A549 (cell line): ENCODE results near the gene RABEPK. TPM values are rescaled to one million over a fixed set of nuclear protein-coding genes. Genes with fewer than 3 reads are reported as not detected.

Experiments used
- ATAC-seq, 2 experiments: fragments of 200-7000 bp in 1 of 2; fragments of >200 bp in 1 of 2; cut with Nextera tagmentation in 1 of 2; cut with Tn5 transposase in 1 of 2; 3 replicates each; pipeline versions ENCODE4 v1.8.0 to v1.9.1; 2018 to 2020; ENCODE audit warnings: mild to moderate bottlenecking in 1 of 2, moderate library complexity in 1 of 2
- CTCF ChIA-PET: fragments of 300-600 bp; sonication (Branson Sonifier 250); formaldehyde crosslinking; extraction: SDS; loops from one replicate; lab custom pipeline; 2021; ENCODE audit warnings: antibody characterized with exemption, inconsistent platforms; lab: Yijun Ruan, JAX
- POLR2A ChIA-PET: fragments of 350-600 bp; formaldehyde crosslinking; extraction: SDS; loops from one replicate; lab custom pipeline; 2021; ENCODE audit warnings: antibody characterized with exemption, inconsistent platforms; lab: Yijun Ruan, JAX
- DNase-seq, 2 experiments: peaks; one replicate each; pipeline versions ENCODE4 v3.0.0 to v3.0.0-alpha.2; 2011 to 2016; ENCODE audit warnings: low read depth in 1 of 2, low spot score in 1 of 2
- FAIRE-seq: peaks from 2 replicates; lab custom pipeline; 2011; peaks lifted over from hg19 to GRCh38; lab: Jason Lieb, UNC
- H3K27ac ChIP-seq, 2 experiments: fragments of >200 bp; sonication (Bioruptor Twin); formaldehyde crosslinking; 3 replicates each; pipeline ENCODE4 v1.5.1; 2016 to 2017
- H3K4me1 ChIP-seq: fragments of >200 bp; sonication (Bioruptor Twin); formaldehyde crosslinking; 3 replicates; pipeline ENCODE4 v1.6.1; 2016
- H3K4me2 ChIP-seq: fragments of >200 bp; sonication (Bioruptor Twin); formaldehyde crosslinking; 3 replicates; pipeline ENCODE4 v1.6.1; 2016
- H3K4me3 ChIP-seq: fragments of >200 bp; sonication (Bioruptor Twin); formaldehyde crosslinking; 3 replicates; pipeline ENCODE4 v1.5.1; 2016
- H3K9me3 ChIP-seq: fragments of >200 bp; sonication (Bioruptor Twin); formaldehyde crosslinking; 3 replicates; pipeline ENCODE4 v1.6.1; 2016
- CEBPB ChIP-seq, 2 experiments: fragments of >200 bp in 1 of 2; sonication (Bioruptor Twin) in 1 of 2; formaldehyde crosslinking in 1 of 2; IDR thresholded peaks; 2 replicates each; pipeline ENCODE4 v1.6.1; 2012 to 2016
- CHD2 ChIP-seq: fragments of 150-350 bp; IDR thresholded peaks from 2 replicates; pipeline ENCODE4 v1.6.1; 2014; ENCODE audit warnings: low read length; ENCODE audit not compliant: partially characterized antibody
- CTCF ChIP-seq: fragments of >200 bp; sonication (Bioruptor Twin); formaldehyde crosslinking; IDR thresholded peaks from 3 replicates; pipeline ENCODE4 v1.5.1; 2016
- ELK1 ChIP-seq: fragments of 150-350 bp; IDR thresholded peaks from 2 replicates; pipeline ENCODE4 v1.6.1; 2014; ENCODE audit warnings: low read depth, mild to moderate bottlenecking, low read length
- ESRRA ChIP-seq: fragments of 150-350 bp; IDR thresholded peaks from 2 replicates; pipeline ENCODE4 v1.6.1; 2014; ENCODE audit warnings: mild to moderate bottlenecking, low read length, borderline replicate concordance
- HMGXB4 ChIP-seq: fragments of 250-450 bp; sonication (Bioruptor Pico); IDR thresholded peaks from 2 replicates; pipeline ENCODE4 v1.5.0; 2021; ENCODE audit warnings: mild to moderate bottlenecking, moderate library complexity, borderline replicate concordance
- HOXA7 ChIP-seq: fragments of 250-450 bp; sonication (Bioruptor Pico); IDR thresholded peaks from 2 replicates; pipeline ENCODE4 v1.5.0; 2020; ENCODE audit warnings: mild to moderate bottlenecking, moderate library complexity
- HOXB5 ChIP-seq: fragments of 250-450 bp; sonication (Bioruptor Pico); IDR thresholded peaks from 2 replicates; pipeline ENCODE4 v1.5.0; 2020; ENCODE audit warnings: mild to moderate bottlenecking, moderate library complexity
- KDM1A ChIP-seq: fragments of 200-600 bp; sonication (generic); IDR thresholded peaks from 2 replicates; pipeline ENCODE4 v1.6.1; 2016; ENCODE audit warnings: low read depth, mild to moderate bottlenecking
- MAFK ChIP-seq: fragments of 450-650 bp; IDR thresholded peaks from 2 replicates; pipeline ENCODE4 v1.6.1; 2014; ENCODE audit not compliant: partially characterized antibody
- MAZ ChIP-seq: fragments of 150-350 bp; IDR thresholded peaks from 2 replicates; pipeline ENCODE4 v1.6.1; 2014; ENCODE audit warnings: antibody characterized with exemption, low read depth, low read length, borderline replicate concordance
- NFE2L2 ChIP-seq: fragments of 150-350 bp; conservative IDR thresholded peaks from 2 replicates; pipeline ENCODE4 v1.6.1; 2014; ENCODE audit warnings: low read length
- PHF8 ChIP-seq: fragments of 200-600 bp; sonication (generic); IDR thresholded peaks from 2 replicates; pipeline ENCODE4 v1.6.1; 2016; ENCODE audit warnings: low read depth, mild to moderate bottlenecking, antibody characterized with exemption, moderate library complexity, borderline replicate concordance
- RAD21 ChIP-seq, 2 experiments: fragments of >200 bp in 1 of 2; sonication (Bioruptor Twin) in 1 of 2; formaldehyde crosslinking in 1 of 2; IDR thresholded peaks in 1 of 2; conservative IDR thresholded peaks in 1 of 2; 2 replicates in 1 of 2; 3 replicates in 1 of 2; pipeline ENCODE4 v1.6.1; 2012 to 2018; ENCODE audit warnings: inconsistent platforms in 1 of 2
- RNF2 ChIP-seq: fragments of 200-600 bp; sonication (generic); IDR thresholded peaks from 2 replicates; pipeline ENCODE4 v1.6.1; 2016; ENCODE audit warnings: low read depth, mild to moderate bottlenecking, antibody characterized with exemption, moderate library complexity, borderline replicate concordance
- SREBF2 ChIP-seq: fragments of 450-650 bp; IDR thresholded peaks from 2 replicates; pipeline ENCODE4 v1.6.1; 2014; ENCODE audit warnings: mild to moderate bottlenecking, moderate library complexity
- TP53 ChIP-seq: fragments of 250-450 bp; sonication (Bioruptor Pico); IDR thresholded peaks from 2 replicates; pipeline ENCODE4 v1.5.0; 2021; ENCODE audit warnings: mild to moderate bottlenecking, moderate library complexity
- USF2 ChIP-seq: fragments of 450-650 bp; IDR thresholded peaks from 2 replicates; pipeline ENCODE4 v1.6.1; 2014; ENCODE audit warnings: antibody characterized with exemption
- ZSCAN20 ChIP-seq: fragments of 250-450 bp; sonication (Bioruptor Pico); IDR thresholded peaks from 2 replicates; pipeline ENCODE4 v1.8.0; 2022; ENCODE audit warnings: mild to moderate bottlenecking, moderate library complexity
- WGBS: methylation state at CpG from one replicate; pipeline ENCODE4 v1.1.6; 2017; ENCODE audit errors: missing lambda C conversion rate; 5-methylcytosine and 5-hydroxymethylcytosine counted together
- polyA plus RNA-seq, 4 experiments: library from polyadenylated mRNA; depleted of rRNA in 3 of 4; stranded (reverse); fragments of >200 nt; fragmentation: RNase III in 1 of 4; extraction: RNeasy Plus Mini Kit Qiagen cat#74134 plus additional on column Dnase treatment in 1 of 4; gene quantifications; 2 replicates in 3 of 4; 3 replicates in 1 of 4; pipeline ENCODE4 v1.2.3, GENCODE V29; 2011 to 2017

Gene RABEPK
- polyA plus RNA-seq, 2 of the 4 experiments (the other 2 are of a cell fraction) = 41.9 to 50.1 TPM

GRCh38 chr9:125169895-125170294, 30.4 kb upstream of the RABEPK start (continued):
- no peak for TF ChIP-seq CTCF
- TF ChIP-seq, all 56 proteins: peak for 0

- no peak for ATAC-seq
- FAIRE-seq = no peak
- CTCF ChIA-PET = no interaction called here
- no peak overlapping the region for H3K4me3 ChIP-seq
- H3K9me3 ChIP-seq = no peaks in the 10 kb centered on the region
- POLR2A ChIA-PET = no interaction called here
- no peak overlapping the region for H3K27ac ChIP-seq
- WGBS = 82% methylated on average over 6 of the region's 6 CpGs
- no peak overlapping the region for H3K4me2 ChIP-seq
- no peak for TF ChIP-seq HOXA7 (CRISPR knock-in tag)
- no peak for TF ChIP-seq KDM1A
- TF ChIP-seq MAFK = no peak
- no peak for TF ChIP-seq CHD2
- TF ChIP-seq HOXB5 (CRISPR knock-in tag) = no peak
- no peak for TF ChIP-seq PHF8
- no peak for TF ChIP-seq ELK1
- TF ChIP-seq TP53 (CRISPR knock-in tag) = no peak
- TF ChIP-seq NFE2L2 = no peak
- TF ChIP-seq ESRRA = no peak
- TF ChIP-seq USF2 = no peak
- TF ChIP-seq HMGXB4 (CRISPR knock-in tag) = no peak
- TF ChIP-seq RNF2 = no peak
- no peak for TF ChIP-seq RAD21 (conservative IDR thresholded peaks at IDR 0.05 in 1 of 2, IDR thresholded peaks at IDR 0.05 in 1 of 2)
- TF ChIP-seq, all 56 proteins: peak for 0
- peaks cover 6% of the 10 kb centered on the region; the same call in 2 of the 3 replicates for H3K4me1 ChIP-seq
- DNase-seq = no peak
Measured at GRCh38 chr9:125172031-125172755, 28.1 kb upstream of the RABEPK start.

- no peaks in the 10 kb centered on the region for H3K9me3 ChIP-seq
- H3K27ac ChIP-seq = no peak overlapping the region
- H3K4me1 ChIP-seq = no peaks in the 10 kb centered on the region; the same call in 2 of the 3 replicates
- no peak for ATAC-seq
- DNase-seq = no peak
- no peak for FAIRE-seq
- CTCF ChIA-PET = interaction anchor here (1.0 kb wide), 1 partner anchor 8 kb away, joined by 3 read pairs; no protein-coding TSS in a partner anchor
- WGBS = 95% methylated on average over 3 of the region's 3 CpGs
- no peak overlapping the region for H3K4me2 ChIP-seq
- H3K4me3 ChIP-seq = no peak overlapping the region
- POLR2A ChIA-PET = no interaction called here
- TF ChIP-seq MAZ = no peak
- no peak for TF ChIP-seq KDM1A
- TF ChIP-seq CEBPB (IDR thresholded peaks at IDR 0.05) = no peak
- no peak for TF ChIP-seq ZSCAN20
- TF ChIP-seq ESRRA = no peak
- TF ChIP-seq SREBF2 = no peak
- TF ChIP-seq, all 56 proteins: peak for 0
Measured at GRCh38 chr9:125176636-125177035, 23.7 kb upstream of the RABEPK start.
